ENCODE data around the gene FOSL2.

DNA sequence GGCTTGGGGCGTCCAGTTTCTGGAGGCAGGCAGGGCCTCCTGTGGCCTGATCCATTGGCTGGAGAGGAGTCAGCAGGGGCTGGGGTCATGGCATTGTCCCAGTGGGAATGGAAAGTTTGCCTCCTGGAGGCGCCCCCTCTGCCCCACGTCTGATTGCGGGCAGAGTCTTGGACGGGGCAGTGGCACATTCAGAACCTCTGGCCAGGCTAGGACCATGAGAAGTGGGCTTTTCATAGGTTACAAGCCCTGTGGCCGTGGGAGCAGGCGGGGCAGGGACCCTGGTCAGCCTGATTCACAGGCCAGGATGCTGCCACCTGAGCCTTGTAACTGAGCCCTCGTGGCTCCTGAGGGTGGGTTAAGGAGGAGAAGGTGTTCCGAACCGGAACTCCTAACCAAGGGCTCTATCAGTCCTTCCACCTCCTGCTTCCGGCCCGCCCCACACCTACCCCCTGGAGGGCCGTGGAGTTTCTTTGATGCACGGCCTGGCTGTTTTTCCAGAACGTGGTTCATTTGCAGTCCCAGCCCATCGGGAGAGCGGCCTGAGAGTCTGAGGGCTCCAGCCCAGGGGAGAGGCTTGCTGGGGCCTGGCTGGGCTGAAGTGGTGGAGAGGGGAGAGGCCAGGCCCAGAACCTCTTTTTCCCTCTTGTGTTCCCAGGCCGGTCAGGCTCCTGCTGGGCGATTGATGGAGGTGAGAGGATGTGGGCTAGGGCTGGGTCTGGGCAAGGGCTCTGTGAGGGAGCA, 59.3 kb downstream of the FOSL2 start:
- TF ChIP-seq CTCF (IDR thresholded peaks at IDR 0.05) (no peak), POLR2A (IDR thresholded peaks at IDR 0.05) (no peak)
